ENCODE data around the gene PISD.
"Not testable (repeated sequence)": the region's sequence is repeated elsewhere in the genome, so short reads cannot be mapped to it uniquely, and the experiment has no call there.

Gene PISD

GRCh38 chr22:31661851-31662667 is at the start of gene PISD:
TSS of gene PISD (minus strand) at chr22:31662215. CDS start at chr22:31662208, 7 bp downstream.
- peak; percentile 96 for DNase-seq (ENCODE audit: low spot score)

GRCh38 chr22:31711226-31711625 is 49.2 kb upstream of the PISD start:
- DNase-seq (ENCODE audit: low spot score) = not testable (repeated sequence)

DNA sequence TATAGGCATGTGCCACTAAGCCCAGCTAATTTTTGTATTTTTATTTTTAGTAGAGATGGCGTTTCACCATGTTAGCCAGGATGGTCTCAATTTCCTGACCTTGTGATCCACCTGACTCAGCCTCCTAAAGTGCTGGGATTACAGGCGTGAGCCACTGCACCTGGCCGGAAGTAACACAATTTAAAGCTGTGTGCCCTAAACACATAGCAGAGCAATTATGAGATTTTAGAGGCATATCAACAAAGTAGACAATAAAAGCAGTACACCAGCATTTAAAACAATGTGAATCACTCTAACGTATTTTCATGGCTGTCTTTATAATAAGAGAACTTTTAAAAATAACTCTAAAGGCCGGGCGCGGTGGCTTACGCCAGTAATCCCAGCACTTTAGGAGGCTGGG is 45.5 kb upstream of the PISD start:
- DNase-seq (ENCODE audit: low spot score) = no peak

GRCh38 chr22:31695423-31695822 is 33.4 kb upstream of the PISD start:
- no peak for DNase-seq (ENCODE audit: low spot score)

- DNase-seq (ENCODE audit: low spot score) = not testable (repeated sequence)
Observed at GRCh38 chr22:31694046-31694445, 32.0 kb upstream of the PISD start.

GRCh38 chr22:31692186-31692886 is 30.3 kb upstream of the PISD start:
- DNase-seq (ENCODE audit: low spot score) = no peak

GRCh38 chr22:31691408-31691807 is 29.4 kb upstream of the PISD start:
- DNase-seq (ENCODE audit: low spot score) = no peak

DNA sequence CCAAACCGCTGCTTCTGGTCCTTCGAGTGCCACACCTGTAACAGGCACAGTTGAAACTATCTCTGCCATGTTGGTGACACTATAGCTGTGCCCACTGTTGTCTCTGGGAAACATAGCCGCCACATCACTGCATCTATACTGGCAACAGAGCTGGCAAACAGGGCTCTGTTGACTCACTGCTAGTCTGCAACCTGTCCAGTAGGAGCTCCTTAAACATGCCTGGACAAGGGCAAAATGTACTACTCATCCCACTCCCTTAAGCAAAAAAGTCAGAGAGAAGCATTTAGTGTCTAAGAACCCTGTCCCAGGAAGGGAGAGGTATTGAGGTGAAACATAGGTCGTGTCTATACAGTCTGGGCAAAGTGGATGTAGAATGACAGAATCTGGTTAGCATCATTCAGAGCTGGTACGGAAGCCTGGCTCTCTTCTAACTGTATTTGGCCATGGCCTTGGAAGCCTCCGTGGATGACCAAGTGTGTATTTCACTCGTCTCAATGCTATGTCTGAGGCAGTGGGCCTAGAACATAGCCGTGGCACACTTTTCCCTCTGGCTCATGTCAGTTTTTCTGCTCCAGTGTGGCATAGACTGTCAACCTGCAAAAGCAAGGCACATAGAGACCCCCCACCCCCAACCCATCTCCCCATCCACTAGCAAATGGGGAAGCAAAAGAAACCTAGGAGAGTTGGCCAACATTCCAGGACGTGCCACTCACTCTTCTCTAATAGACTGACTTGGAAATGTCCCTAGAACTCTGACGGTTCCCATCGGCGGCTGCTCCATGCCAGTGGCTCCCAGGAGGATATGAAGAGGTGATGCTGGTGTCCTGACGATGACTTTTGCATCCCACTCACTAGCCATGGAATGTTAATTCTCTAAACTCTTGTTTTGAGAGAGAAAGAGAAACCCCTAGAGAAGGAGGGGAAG is 21.4 kb upstream of the PISD start:
- no peak for DNase-seq (ENCODE audit: low spot score)

DNA sequence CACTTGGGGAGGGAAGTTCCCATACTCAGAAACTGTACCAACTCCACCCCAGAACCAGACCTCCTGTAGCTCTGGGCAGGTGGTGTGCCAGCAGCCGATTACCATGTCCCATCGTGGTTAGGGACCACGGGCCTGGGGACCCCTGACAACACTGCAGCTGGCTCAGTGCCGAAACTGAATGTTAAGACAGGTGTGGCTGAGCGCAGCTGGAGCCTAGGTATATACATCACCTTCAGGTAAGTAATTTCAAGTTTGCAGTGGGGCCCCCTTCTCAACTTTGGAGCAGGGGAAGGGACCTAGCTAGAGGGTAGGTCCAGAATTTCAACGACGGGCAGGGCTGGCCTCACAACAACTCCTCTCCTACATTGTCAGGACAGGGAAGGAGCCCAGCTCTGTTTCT is 20.7 kb upstream of the PISD start:
- no peak for DNase-seq (ENCODE audit: low spot score)

GRCh38 chr22:31681349-31682345 is 19.6 kb upstream of the PISD start:
- DNase-seq (ENCODE audit: low spot score) = no peak

DNA sequence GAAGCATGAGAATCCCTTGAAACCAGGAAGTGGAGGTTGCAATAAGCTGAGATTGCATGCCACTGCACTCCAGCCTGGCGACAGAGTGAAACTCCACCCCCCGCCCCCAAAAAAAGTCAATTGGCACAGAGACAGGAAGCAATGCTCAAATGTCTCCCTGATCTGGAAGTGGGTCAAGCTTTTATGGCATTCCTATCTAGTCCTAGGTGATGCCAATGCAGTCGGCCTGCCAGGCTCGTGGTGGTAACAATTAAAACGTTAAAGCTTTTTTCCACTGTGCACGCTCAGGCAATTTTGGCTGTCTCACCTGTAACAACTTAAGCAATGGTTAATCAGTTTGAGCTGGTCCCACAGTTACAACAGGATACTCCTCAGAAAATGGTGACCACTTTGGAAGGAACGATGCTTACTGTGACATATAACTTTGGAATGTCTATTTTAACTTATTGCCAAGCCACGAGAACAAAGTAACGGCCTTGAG is 18.9 kb upstream of the PISD start:
- no peak for DNase-seq (ENCODE audit: low spot score)

DNA sequence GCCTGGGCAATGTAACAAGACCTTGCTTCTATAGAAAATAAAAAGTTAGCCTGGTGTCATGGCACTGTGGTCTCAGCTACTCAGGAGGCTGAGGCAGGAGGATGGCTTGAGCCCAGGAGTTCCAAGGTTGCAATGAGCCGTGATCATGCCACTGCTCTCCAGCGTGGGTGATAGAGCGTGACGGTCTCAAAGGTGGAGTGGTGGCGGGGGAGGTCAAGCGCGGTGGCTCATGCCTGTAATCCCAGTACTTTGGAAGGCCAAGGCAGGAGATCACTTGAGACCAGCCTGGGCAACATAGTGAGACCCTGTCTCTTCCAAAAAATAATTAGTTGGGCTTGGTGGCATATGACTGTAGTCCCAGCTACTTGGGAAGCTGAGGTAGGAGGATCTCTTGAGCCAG is 16.7 kb upstream of the PISD start:
- DNase-seq (ENCODE audit: low spot score) = no peak

- peak; percentile 95 for DNase-seq (ENCODE audit: low spot score)
Observed at GRCh38 chr22:31676700-31677099, 14.7 kb upstream of the PISD start.

GRCh38 chr22:31674219-31674618 is 12.2 kb upstream of the PISD start:
- DNase-seq (ENCODE audit: low spot score) = peak; percentile 23

DNA sequence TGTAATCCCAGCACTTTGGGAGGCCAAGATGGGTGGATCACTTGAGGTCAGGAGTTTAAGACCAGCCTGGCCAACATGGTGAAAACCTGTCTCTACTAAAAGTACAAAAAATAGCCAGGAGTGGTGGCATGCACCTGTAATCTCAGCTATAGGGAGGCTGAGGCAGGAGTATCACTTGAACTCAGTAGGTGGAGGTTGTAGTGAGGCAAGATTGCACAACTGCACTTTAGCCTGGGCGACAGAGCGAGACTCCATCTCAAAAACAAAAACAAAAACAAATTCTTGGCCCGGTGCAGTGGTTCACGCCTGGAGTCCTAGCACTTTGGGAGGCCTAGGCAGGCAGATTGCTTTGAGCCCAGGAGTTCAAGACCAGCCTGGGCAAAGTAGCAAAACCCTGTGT is 6.8 kb upstream of the PISD start:
- DNase-seq (ENCODE audit: low spot score) = not testable (repeated sequence)

GRCh38 chr22:31662668-31663037 is 638 bp upstream of the PISD start:
- no peak for DNase-seq (ENCODE audit: low spot score)

DNA sequence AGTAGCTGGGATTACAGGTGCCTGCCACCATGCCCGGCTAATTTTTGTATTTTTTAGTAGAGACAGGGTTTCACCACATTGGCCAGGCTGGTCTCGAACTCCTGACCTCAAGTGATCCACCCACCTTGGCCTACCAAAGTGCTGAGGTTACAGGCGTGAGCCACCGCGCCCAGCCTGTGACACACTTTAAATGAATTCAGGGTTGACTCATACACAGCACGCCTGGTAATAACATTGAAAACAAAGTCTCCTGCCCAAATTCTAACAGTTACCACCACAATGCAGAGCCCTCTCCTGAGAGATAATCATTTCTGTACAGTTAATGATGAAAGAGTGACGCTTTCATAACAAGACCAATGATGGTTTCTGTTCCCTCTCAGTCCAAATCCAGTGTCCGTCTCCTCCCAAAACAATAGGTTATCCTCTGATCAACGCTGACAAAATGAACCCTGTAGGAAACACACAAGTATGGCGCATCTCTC is 1.1 kb downstream of the PISD start:
- DNase-seq (ENCODE audit: low spot score) = not testable (repeated sequence)

GRCh38 chr22:31659246-31659645 is 2.8 kb downstream of the PISD start:
- no peak for DNase-seq (ENCODE audit: low spot score)

GRCh38 chr22:31654408-31654807 is 7.6 kb downstream of the PISD start:
- no peak for DNase-seq (ENCODE audit: low spot score)

- DNase-seq (ENCODE audit: low spot score) = no peak
Observed at GRCh38 chr22:31653944-31654343, 8.1 kb downstream of the PISD start.

Data from Ammon's horn (tissue), 1 donor.